Mesendoderm (in vitro differentiated cells): ENCODE results near the gene NFRKB.
A peak's percentile ranks its signal among the peaks of the same experiment; 100 is the strongest.

Experiments
- DNase-seq: peaks from one replicate; pipeline ENCODE4 v3.0.0; 2013
- H2AK5ac ChIP-seq: 2 replicates; pipeline ENCODE4 v1.6.1; 2013; ENCODE audit warnings: low read length, inconsistent platforms
- H2BK120ac ChIP-seq: 2 replicates; pipeline ENCODE4 v1.6.1; 2013; ENCODE audit warnings: low read depth, mild to moderate bottlenecking, low read length, moderate library complexity, mixed read lengths
- H2BK15ac ChIP-seq: replicated peaks from 2 replicates; pipeline ENCODE4 v1.6.1; 2013; ENCODE audit warnings: low read depth, mild to moderate bottlenecking, moderate library complexity
- H2BK5ac ChIP-seq: 2 replicates; pipeline ENCODE4 v1.6.1; 2013; ENCODE audit warnings: low read length, inconsistent platforms
- H3K18ac ChIP-seq: 2 replicates; pipeline ENCODE4 v1.6.1; 2013; ENCODE audit warnings: mild to moderate bottlenecking, low read length, mixed read lengths
- H3K23ac ChIP-seq: one replicate; pipeline ENCODE4 v1.6.1; 2013; ENCODE audit warnings: low read length
- H3K27ac ChIP-seq: 2 replicates; pipeline ENCODE4 v1.5.1; 2013; ENCODE audit warnings: low read depth, mild to moderate bottlenecking, inconsistent platforms, low read length, moderate library complexity
- H3K27me3 ChIP-seq: 2 replicates; pipeline ENCODE4 v1.6.1; 2013; ENCODE audit warnings: low read length, control low read depth, mild to moderate bottlenecking, inconsistent platforms; ENCODE audit not compliant: insufficient read depth, poor library complexity
- H3K36me3 ChIP-seq: 2 replicates; pipeline ENCODE4 v1.6.1; 2013; ENCODE audit warnings: low read length, inconsistent platforms; ENCODE audit not compliant: control insufficient read depth, insufficient read depth
- H3K4ac ChIP-seq: one replicate; pipeline ENCODE4 v1.6.1; 2013; ENCODE audit warnings: low read depth, mild to moderate bottlenecking, low read length, moderate library complexity
- H3K4me1 ChIP-seq: 2 replicates; pipeline ENCODE4 v1.6.1; 2013; ENCODE audit warnings: low read depth, low read length, inconsistent platforms; ENCODE audit not compliant: control insufficient read depth
- H3K4me2 ChIP-seq: 2 replicates; pipeline ENCODE4 v1.6.1; 2013; ENCODE audit warnings: low read length
- H3K4me3 ChIP-seq: 2 replicates; pipeline ENCODE4 v1.5.1; 2013; ENCODE audit warnings: mild to moderate bottlenecking, low read length
- H3K56ac ChIP-seq: one replicate; pipeline ENCODE4 v1.6.1; 2013; ENCODE audit warnings: low read length
- H3K79me1 ChIP-seq: 2 replicates; pipeline ENCODE4 v1.6.1; 2013; ENCODE audit warnings: low read length, inconsistent platforms
- H3K79me2 ChIP-seq: 2 replicates; pipeline ENCODE4 v1.6.1; 2013; ENCODE audit warnings: mild to moderate bottlenecking, low read length; ENCODE audit not compliant: control insufficient read depth, insufficient read depth
- H3K9ac ChIP-seq: 2 replicates; pipeline ENCODE4 v1.6.1; 2013; ENCODE audit warnings: low read length, inconsistent platforms
- H4K5ac ChIP-seq: one replicate; pipeline ENCODE4 v1.6.1; 2013; ENCODE audit warnings: low read length
- H4K8ac ChIP-seq: one replicate; pipeline ENCODE4 v1.6.1; 2013; ENCODE audit warnings: low read depth, mild to moderate bottlenecking, control low read depth, low read length, moderate library complexity
- WGBS: extraction: QIAGEN DNeasy Blood & Tissue Kit; methylation state at CpG from one replicate; pipeline ENCODE4 v1.1.7; 2013; ENCODE audit warnings: low lambda C conversion rate, missing lambda C conversion rate; ENCODE audit not compliant: insufficient coverage; ENCODE audit errors: extremely low coverage; 5-methylcytosine and 5-hydroxymethylcytosine counted together

NFRKB gene

DNA sequence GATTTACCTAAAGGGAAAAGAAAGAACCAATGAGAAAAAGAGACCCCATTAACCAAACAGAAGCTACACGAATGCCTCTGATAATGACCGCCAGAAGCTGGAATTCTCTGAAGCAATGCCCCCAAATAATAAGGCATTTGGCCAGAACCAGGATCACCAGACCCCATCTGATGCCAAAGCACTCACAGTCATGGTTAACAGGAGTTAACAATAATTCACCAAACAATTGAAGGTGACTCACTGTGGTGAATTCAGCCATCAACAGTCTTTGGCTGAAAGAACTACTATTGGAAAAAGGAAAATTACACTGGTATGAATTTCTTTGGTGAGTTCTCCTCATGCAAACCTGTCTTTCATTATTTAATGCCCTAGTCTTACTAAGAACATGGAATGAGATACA is 21.9 kb upstream of the NFRKB start:
- no peaks in the 10 kb centered on the region for H3K79me2 ChIP-seq

DNA sequence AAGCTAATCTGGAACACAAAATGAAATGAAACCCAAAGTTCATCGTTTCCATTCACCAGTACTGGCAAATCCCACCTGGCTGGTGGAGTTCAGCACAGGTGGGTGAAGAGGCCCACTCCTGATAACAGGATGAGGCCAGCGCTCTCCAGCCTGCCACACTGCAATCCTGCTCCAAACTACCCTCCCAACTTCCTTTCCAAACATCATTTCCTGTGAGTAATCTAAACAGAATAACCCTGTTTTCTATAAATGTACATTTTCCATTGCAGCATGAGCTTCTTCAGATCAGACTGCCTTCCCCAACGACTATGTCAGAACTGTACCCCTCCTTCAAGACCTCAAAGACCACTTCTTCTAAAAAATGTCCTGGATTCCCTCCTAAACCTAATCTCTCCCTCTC is 15.9 kb upstream of the NFRKB start:
- H3K4me3 ChIP-seq: no peak overlapping the region
- no CpG with 5 or more reads among the region's 3 CpGs for WGBS

More for the DNA sequence above, 21.9 kb upstream of the NFRKB start:
- H3K79me1 ChIP-seq: no peaks in the 10 kb centered on the region
- H3K4me3 ChIP-seq: no peak overlapping the region
- no peak overlapping the region for H2BK15ac ChIP-seq
- no peak overlapping the region for H2AK5ac ChIP-seq
- no peak overlapping the region for H3K18ac ChIP-seq
- DNase-seq: no peak
- H3K23ac ChIP-seq: no peak overlapping the region
- no peak overlapping the region for H3K27ac ChIP-seq
- no peak overlapping the region for H4K8ac ChIP-seq
- no CpG with 5 or more reads among the region's 2 CpGs for WGBS
- H3K27me3 ChIP-seq: no peaks in the 10 kb centered on the region
- H3K4me2 ChIP-seq: no peak overlapping the region
- no peak overlapping the region for H3K4ac ChIP-seq
- no peak overlapping the region for H4K5ac ChIP-seq
- H3K9ac ChIP-seq: no peak overlapping the region
- no peak overlapping the region for H2BK120ac ChIP-seq
- no peaks in the 10 kb centered on the region for H3K4me1 ChIP-seq
- H3K56ac ChIP-seq: no peak overlapping the region
- no peak overlapping the region for H2BK5ac ChIP-seq
- H3K36me3 ChIP-seq: peaks cover 5% of the 10 kb centered on the region

DNA sequence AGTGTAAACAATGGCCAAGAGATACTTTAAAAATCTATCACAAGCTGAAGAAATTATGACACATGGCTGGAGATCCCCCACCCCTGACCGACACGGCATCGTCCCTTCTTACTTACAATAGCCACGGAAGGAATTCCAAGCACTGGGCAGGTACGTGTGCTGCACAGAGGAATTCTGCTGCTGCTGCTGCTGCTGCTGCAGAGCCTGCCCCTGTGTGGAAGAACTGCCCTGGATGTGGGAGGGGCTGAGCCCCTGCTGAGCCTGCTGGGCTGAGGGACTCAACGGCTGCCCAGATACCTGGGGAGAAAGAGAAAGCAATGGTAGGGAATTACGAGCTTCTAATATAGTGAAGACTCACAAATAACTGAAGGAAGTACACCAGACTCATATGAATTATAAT is 15.0 kb upstream of the NFRKB start:
- no peak overlapping the region for H3K23ac ChIP-seq
- no peak overlapping the region for H4K5ac ChIP-seq
- H2BK5ac ChIP-seq: no peak overlapping the region
- H3K79me1 ChIP-seq: no peaks in the 10 kb centered on the region
- H3K56ac ChIP-seq: no peak overlapping the region
- no peaks in the 10 kb centered on the region for H3K4me1 ChIP-seq
- no peaks in the 10 kb centered on the region for H3K27me3 ChIP-seq
- no peak overlapping the region for H3K9ac ChIP-seq
- H4K8ac ChIP-seq: no peak overlapping the region
- peak; percentile 50 for DNase-seq
- H2BK15ac ChIP-seq: no peak overlapping the region
- WGBS: no CpG with 5 or more reads among the region's 7 CpGs
- H3K4me2 ChIP-seq: no peak overlapping the region
- H2BK120ac ChIP-seq: no peak overlapping the region
- H3K4me3 ChIP-seq: no peak overlapping the region
- peaks cover 7% of the 10 kb centered on the region for H3K36me3 ChIP-seq
- no peak overlapping the region for H2AK5ac ChIP-seq
- no peak overlapping the region for H3K18ac ChIP-seq
- H3K79me2 ChIP-seq: no peaks in the 10 kb centered on the region
- H3K27ac ChIP-seq: no peak overlapping the region
- no peak overlapping the region for H3K4ac ChIP-seq

More for the DNA sequence above, 15.9 kb upstream of the NFRKB start:
- no peak overlapping the region for H2BK5ac ChIP-seq
- H4K8ac ChIP-seq: no peak overlapping the region
- no peaks in the 10 kb centered on the region for H3K79me1 ChIP-seq
- no peak overlapping the region for H3K4me2 ChIP-seq
- no peak overlapping the region for H3K56ac ChIP-seq
- H3K9ac ChIP-seq: no peak overlapping the region
- no peaks in the 10 kb centered on the region for H3K79me2 ChIP-seq
- H2BK15ac ChIP-seq: no peak overlapping the region
- H3K36me3 ChIP-seq: peaks cover 5% of the 10 kb centered on the region
- H3K27me3 ChIP-seq: no peaks in the 10 kb centered on the region
- no peaks in the 10 kb centered on the region for H3K4me1 ChIP-seq
- H2BK120ac ChIP-seq: no peak overlapping the region
- H3K18ac ChIP-seq: no peak overlapping the region
- no peak overlapping the region for H3K23ac ChIP-seq
- H3K4ac ChIP-seq: no peak overlapping the region
- no peak for DNase-seq
- no peak overlapping the region for H4K5ac ChIP-seq
- H3K27ac ChIP-seq: no peak overlapping the region
- no peak overlapping the region for H2AK5ac ChIP-seq

DNA sequence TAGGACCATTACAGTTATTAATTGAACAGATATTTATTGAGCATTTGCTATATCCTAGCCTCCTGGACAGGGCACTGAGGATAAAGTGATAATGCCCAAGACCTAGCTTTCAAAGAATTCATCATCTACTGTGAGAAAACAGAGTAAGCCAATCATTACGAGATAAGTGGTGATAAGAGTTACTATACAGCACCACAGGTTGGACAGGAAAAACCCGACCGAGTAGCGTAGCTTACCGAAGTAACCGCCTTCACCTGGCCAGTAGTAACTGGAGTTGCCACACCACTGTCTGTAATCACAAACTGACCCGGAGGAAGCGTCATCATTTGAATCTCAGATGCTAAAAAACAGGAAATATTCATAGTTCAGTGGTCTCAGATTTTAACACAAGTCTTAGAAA is 10.0 kb upstream of the NFRKB start:
- Histone ChIP-seq H4K5ac (no peak overlapping the region), H3K79me2 (no peaks in the 10 kb centered on the region), H3K9ac (no peak overlapping the region), H3K56ac (no peak overlapping the region), H3K4ac (no peak overlapping the region), H2BK5ac (no peak overlapping the region), H3K36me3 (peaks cover 10% of the 10 kb centered on the region), H3K4me2 (no peak overlapping the region), H3K4me1 (no peaks in the 10 kb centered on the region), H3K79me1 (no peaks in the 10 kb centered on the region), H4K8ac (no peak overlapping the region), H2BK15ac (no peak overlapping the region), H3K23ac (no peak overlapping the region), H3K27ac (no peak overlapping the region), H3K18ac (no peak overlapping the region), H3K27me3 (no peaks in the 10 kb centered on the region), H3K4me3 (no peak overlapping the region), H2AK5ac (no peak overlapping the region), H2BK120ac (no peak overlapping the region)
- no CpG with 5 or more reads among the region's 8 CpGs for WGBS
- DNase-seq: no peak

DNA sequence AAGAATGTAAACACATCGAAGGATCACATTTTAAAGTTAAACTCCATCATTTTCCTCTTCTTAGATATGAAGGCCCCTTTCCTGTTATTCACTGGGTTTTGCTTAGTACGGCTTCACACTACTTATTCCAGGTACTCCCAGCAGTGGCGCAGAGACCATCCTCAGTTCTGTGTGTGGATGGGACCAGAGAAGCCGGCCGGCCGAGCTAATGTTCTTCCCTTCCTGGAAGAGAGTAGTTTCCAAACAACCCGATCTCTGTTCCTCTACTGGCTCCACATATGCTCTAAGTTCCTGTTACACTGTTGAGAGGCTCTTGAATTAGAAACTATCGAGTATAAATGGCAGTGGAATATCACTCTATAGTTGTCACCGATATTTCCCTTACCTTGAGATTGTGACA is 684 bp upstream of the NFRKB start:
- Histone ChIP-seq H3K27ac (no peak overlapping the region), H4K8ac (no peak overlapping the region), H3K56ac (peak overlapping the region; percentile 91), H3K4ac (no peak overlapping the region), H3K18ac (no peak overlapping the region), H2BK15ac (no peak overlapping the region), H3K4me3 (no peak overlapping the region), H3K79me1 (peaks cover 10% of the 10 kb centered on the region), H3K27me3 (no peaks in the 10 kb centered on the region), H3K23ac (no peak overlapping the region), H3K4me1 (no peaks in the 10 kb centered on the region), H3K9ac (peak overlapping the region; percentile 76), H2BK5ac (no peak overlapping the region), H2BK120ac (no peak overlapping the region), H3K79me2 (peaks cover 14% of the 10 kb centered on the region), H4K5ac (no peak overlapping the region), H2AK5ac (no peak overlapping the region), H3K36me3 (no peaks in the 10 kb centered on the region), H3K4me2 (peak overlapping the region; percentile 70)
- DNase-seq: no peak
- no CpG with 5 or more reads among the region's 9 CpGs for WGBS
